COLO829 (cell line): Measurements from ENCODE around the gene MED13.

Experiments
- DNase-seq: peaks from one replicate; pipeline ENCODE4 v3.0.0; 2012; ENCODE audit warnings: low spot score

MED13 gene

GRCh38 chr17:62064791-62065563, at the start of gene MED13:
TSS of gene MED13 (minus strand) at chr17:62065278. CDS start at chr17:62065205, 73 bp downstream.
- peak; percentile 8 for DNase-seq

GRCh38 chr17:62112229-62112628, 47.2 kb upstream of the MED13 start:
- no peak for DNase-seq

GRCh38 chr17:62111562-62112171, 46.6 kb upstream of the MED13 start:
- peak; percentile 34 for DNase-seq

- no peak for DNase-seq
These were observed 45.9 kb upstream of the MED13 start for GRCh38 chr17:62110923-62111484.

GRCh38 chr17:62109924-62110323, 44.8 kb upstream of the MED13 start:
- DNase-seq = no peak

- DNase-seq = peak; percentile 55
These were observed 44.4 kb upstream of the MED13 start for GRCh38 chr17:62109378-62109902.

- no peak for DNase-seq
These were observed 40.8 kb upstream of the MED13 start for GRCh38 chr17:62105861-62106260.

GRCh38 chr17:62105357-62105756, 40.3 kb upstream of the MED13 start:
- DNase-seq = no peak

- no peak for DNase-seq
These were observed 36.4 kb upstream of the MED13 start for GRCh38 chr17:62101515-62101914.

- DNase-seq = no peak
These were observed 36.0 kb upstream of the MED13 start for GRCh38 chr17:62101090-62101489.

GRCh38 chr17:62100055-62100454, 35.0 kb upstream of the MED13 start:
- no peak for DNase-seq

- DNase-seq = no peak
These were observed 34.5 kb upstream of the MED13 start for GRCh38 chr17:62099532-62099931.

GRCh38 chr17:62098623-62099231, 33.6 kb upstream of the MED13 start:
- DNase-seq = no peak

- DNase-seq = no peak
These were observed 31.3 kb upstream of the MED13 start for GRCh38 chr17:62096401-62096670.

GRCh38 chr17:62094175-62094574, 29.1 kb upstream of the MED13 start:
- DNase-seq = no peak

GRCh38 chr17:62093188-62094155, 28.4 kb upstream of the MED13 start:
- DNase-seq = peak; percentile 77

GRCh38 chr17:62092784-62093183, 27.7 kb upstream of the MED13 start:
- DNase-seq = no peak

GRCh38 chr17:62091804-62092203, 26.7 kb upstream of the MED13 start:
- DNase-seq = no peak

- DNase-seq = no peak
These were observed 25.8 kb upstream of the MED13 start for GRCh38 chr17:62090868-62091267.

- no peak for DNase-seq
These were observed 25.1 kb upstream of the MED13 start for GRCh38 chr17:62090021-62090824.

GRCh38 chr17:62089334-62089733, 24.3 kb upstream of the MED13 start:
- DNase-seq = no peak
